RCC 7860 (cell line): Measurements from ENCODE around the gene ZNF777.

Experiments used
- DNase-seq: peaks from one replicate; pipeline ENCODE4 v3.0.0-alpha.2; 2015; ENCODE audit warnings: low spot score
- FAIRE-seq: peaks from 2 replicates; lab custom pipeline; 2012; peaks lifted over from hg19 to GRCh38; lab: Jason Lieb, UNC

Gene ZNF777

DNA sequence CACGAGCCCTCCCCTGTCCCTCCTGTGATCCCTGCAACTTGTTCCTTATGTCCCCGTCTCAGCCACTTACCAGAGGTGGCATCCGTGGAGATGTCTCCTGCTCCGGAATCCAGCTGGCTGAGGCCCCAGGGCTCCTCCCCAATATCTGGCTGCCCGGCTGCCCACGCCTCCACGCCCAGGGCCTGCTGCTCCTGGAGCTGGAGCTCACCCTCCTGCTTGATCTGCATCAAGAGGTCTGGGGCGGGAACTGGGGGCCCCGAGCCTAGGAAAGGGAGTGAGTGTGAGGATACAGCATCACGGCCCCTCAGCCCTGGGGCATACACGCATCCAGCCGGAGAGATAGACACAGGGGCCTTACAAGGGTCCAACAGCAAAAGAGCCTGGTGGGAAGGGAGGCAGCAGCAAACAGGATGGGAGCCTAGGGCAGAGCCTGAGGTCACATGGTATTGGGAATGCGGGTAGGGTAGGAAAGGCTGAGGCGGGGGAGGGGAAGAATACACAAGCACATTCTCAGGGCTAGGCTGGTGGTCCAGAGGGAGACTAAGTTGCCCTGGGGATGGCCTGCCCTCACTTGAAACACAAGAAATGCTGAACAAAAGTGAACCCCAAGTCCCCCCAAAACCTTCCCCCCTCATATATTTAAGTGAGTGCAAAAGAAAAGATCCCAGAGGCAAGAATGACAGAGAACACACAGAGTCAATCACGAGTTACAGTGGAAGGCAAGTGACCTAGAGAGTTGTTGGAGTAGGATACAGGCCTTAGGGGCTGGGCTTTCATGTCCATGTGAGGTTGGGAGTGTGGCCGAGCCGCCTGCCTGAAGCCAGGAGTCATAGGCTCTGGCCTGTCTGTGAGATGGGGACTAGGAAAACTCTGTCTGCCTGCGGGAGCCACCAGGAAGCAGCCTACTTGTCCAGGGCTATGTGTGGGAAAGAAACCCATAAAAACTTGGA is 16.9 kb upstream of the ZNF777 start:
- DNase-seq (no peak), FAIRE-seq (no peak)

DNA sequence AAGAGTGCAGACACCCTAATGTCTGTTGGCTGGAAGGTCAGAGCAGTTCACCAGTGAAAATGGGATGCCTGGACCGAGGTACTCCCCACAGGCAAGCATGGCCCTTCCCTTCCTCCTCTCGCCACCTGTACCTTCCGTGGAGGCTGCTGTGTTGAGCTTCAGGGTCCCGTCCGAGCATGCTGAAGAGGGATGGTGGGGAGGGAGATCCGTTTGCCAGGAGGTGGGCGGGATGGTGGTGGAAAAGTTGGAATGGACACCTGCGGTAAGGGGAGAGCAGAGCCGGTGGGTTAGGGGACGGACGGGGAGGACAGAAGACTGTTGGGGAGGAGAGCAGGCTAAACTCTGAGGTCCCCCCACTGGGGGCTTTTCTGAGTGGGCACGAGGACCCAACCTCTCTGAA is 15.9 kb upstream of the ZNF777 start:
- FAIRE-seq: no peak
- DNase-seq: no peak

DNA sequence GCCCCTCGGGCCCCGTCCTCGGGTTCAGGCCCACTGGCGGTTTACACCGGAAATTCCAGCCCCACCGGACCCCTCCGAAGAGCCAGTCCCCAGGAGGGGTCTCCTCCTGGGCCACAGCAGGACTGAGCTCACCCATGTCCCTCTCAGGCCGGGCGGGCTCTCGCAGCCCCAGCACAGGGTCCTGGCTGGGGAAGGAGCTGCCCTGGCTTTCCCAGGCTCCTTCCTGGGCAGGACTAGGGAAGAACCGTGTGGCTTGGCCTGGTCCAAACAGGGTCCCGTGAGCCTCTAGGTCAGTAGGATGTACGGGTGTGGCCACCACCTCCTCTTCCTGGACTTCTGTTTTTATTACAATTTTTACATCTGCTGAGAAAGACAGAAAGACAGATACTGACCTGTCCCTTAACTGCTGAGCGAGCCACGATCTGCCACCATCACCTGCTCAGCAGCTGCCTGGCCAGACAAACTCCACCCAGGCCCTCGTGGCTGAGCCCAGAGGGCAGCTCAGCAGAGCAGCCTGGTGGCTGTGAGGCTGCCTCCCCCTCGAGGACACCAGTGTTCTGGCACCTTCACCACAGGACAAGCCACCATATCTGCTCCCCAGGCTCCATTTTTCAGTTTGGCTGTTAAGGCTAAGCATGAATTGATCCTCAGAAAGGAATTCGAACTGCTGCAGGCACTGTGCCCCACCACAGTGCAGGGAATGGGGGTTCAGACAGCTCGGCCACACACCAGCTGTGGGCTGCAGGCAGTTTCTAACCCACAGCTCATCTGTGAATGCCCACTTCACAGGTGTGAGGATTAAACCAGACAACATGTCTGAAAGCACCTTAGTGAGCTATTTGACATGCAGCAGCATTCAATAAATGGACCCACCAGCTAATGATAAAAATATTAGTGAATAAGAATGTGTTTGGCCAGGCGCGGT is 14.5 kb upstream of the ZNF777 start:
- DNase-seq (no peak), FAIRE-seq (no peak)

DNA sequence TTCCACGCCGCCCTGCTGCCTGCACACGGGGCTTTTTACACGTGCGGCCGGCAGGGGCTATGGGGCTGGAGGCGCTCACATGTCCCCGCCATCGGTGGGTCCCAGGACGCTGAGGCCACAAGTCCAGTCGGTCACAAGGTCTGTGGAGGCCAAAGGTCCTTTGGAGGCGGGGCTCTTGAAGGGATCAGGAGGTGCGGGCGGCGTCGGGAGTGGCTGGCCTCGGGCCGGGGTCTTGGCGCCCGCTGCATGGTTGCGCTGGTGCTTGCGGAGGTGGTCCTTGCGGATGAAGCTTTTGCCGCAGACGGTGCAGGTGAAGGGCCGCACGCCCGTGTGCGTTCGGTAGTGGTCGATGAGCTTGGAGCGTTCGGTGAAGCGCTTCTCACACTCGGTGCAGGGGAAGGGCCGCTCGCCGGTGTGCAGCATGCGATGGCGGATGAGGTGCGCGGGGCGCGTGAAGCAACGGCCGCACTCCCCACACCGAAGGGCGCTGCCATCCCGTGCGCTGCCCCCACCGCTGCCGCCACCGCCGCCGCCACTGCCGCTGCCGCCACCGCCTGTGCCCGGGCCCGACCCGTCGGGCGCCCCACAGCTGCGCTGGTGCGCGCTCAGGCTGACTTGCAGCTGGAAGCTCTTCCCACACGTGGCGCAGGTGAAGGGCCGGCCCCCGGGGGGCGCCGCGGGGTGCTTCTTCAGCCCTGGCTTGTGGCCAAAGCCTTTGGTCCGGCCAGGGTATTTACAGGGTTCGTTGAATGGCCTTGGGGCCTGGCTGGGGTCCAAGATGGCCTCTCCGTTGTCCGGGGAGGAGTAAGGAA is 13.7 kb upstream of the ZNF777 start:
- DNase-seq: no peak
- no peak for FAIRE-seq

DNA sequence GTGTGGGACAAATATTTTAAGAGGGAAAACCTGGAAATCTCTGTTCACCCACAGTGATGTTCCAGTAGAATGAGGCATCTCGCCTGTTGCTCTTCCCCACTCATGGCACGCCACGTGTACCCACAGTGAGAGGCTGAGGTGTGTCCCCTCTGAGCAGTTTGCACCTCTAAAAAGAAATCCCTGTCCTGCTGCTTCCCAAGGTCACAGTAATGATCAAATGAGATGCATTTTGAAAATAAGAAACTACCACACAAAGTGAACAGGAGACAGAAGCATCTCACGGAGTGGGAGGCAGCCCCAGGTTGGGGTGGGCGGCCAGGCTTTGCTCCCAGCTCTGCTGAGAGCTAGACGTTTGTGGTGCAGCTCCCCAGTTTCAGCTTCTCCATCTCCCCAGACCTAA is 12.4 kb upstream of the ZNF777 start:
- no peak for FAIRE-seq
- DNase-seq: no peak

DNA sequence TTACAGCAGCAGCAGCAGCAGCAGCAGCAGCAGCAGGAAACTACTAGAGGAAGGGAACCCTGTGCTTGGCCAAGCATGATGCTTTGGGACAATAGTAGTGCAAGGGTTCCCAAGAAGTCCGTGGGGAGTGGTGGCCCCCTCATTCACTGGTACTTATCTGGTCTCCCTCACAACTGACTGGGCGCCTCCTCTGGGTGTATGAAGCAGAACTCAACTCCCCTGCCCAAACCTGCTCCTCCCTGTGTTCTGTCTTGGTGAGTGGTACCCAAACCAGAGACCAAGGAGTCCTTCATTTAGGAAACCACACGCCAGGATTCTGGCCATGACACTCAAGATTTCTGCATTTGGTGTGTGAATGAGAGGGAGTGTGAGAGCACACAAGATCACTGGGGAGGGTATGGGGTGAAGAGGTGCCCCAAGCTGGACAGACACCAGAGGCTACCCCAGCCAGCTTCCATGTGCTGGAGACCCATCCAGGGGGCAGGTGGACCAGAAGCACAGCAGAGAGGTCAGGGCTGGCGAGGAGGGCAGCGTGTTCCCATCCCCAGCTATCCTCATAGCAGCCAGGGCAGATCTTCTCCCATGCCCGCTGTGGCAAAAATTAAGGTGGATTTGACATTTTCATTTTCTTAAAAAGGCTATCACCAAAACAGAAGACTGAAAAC is 10.6 kb upstream of the ZNF777 start:
- DNase-seq (no peak), FAIRE-seq (no peak)

DNA sequence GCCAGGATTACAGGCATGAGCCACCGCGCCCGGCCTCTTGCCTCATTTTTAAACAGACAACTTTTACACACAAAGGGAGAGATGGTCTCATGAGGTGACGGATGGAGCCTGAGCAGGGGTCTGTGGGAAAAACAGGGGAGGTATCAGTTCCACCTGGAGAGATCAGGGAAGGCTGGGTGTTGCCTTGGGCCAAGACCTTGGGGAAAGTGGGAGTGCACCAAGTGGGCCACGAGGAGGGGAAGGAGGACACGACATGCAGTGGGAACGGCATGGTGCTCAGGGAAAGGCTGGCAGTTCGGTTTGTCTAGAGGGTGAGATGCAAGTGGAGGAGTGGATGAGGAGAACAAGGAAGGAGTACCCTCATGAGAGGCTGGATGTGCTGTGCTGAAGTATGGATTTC is 8.9 kb upstream of the ZNF777 start:
- DNase-seq (no peak), FAIRE-seq (no peak)

DNA sequence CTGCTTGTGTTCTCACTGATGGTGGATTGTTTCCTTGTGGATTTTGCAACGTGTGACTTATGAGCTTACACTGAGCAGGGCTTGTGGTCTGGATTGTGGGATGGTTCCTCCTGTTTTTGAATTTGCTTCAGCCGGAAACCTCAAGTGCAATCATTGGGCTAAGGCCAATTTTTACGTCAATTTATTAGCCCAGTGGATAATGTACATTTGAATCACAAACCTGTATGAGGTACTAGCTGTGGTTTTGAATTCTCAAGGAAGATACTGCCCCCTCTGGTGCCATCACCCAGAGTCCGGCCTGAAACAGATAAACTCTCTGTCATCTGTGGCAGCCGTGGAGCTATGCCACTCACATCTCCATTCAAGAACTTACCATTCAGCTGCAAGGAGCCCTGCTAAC is 7.3 kb upstream of the ZNF777 start:
- DNase-seq (no peak), FAIRE-seq (no peak)

DNA sequence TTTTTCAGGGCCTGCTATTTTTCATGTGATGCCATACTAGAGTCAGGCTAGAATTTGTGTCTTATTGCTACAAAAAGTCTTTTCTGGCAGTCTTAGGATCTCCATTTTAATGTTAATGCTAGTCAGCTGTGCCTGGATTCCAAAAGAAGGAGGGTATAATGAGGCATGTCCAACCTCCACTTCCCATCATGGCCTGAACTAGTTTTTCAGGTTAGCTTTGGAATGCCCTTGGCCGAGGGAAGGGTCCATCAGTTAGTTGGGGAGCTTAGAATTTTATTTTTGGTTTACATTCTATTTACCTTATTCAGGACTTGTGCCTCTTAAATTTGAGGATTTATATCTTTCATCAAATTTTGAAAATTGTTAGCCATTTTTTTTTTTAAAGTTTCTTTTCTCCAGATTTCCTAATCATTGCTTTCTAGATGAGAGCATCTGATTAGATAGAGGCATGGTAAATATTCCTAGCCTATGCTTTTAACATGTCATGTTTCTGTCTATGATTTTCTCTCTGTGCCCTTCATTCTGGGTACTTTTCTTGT is 6.5 kb upstream of the ZNF777 start:
- no peak for DNase-seq
- no peak for FAIRE-seq

DNA sequence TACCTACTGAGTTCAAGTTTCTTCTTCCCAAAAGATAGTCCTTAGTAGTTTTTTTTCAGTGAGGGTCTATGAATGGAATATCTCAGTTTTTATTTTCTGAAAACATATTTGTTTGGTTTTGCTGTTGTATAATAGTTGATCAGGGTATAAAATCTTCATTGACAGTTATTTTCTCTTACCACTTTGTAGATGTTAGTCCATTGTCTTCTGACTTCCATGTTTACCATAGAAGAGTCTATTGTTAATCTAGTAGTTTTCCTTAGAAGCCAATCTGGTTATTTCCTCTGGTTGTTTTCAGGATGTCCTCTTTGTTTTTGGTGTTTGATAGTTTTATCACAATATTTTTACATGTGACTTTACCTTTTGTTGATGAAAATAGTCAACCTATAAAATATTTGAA is 5.5 kb upstream of the ZNF777 start:
- DNase-seq (no peak), FAIRE-seq (no peak)

DNA sequence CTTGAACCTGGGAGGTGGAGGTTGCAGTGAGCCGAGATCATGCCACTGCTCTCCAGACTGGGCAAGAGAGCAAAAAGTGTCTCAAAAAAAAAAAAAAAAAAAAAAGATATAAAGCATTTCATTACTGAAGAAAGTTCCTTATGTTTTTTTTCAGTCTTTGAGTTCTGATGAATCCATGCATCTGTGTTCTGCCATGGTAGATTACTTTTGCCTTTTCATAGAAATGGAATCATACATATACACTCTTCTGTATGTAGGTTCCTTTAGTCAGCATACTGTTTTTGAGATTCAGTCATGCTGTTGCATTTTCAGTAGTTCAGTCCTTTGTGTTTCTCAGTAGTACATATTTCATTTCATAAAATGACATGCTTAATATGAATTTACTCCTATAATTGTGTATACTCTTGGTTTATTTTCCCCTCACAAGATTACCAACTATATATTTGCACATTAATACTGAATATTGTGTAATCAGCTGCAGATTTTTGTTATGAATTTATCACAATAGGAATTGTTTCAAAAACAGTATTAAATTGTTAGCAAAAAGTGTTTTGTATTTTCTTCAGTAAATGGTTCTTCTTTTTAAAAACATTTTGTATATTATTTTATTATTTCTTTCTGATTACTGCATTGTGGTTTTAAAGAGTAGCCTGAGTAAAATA is 2.8 kb upstream of the ZNF777 start:
- FAIRE-seq (peak; percentile 5), DNase-seq (no peak)

DNA sequence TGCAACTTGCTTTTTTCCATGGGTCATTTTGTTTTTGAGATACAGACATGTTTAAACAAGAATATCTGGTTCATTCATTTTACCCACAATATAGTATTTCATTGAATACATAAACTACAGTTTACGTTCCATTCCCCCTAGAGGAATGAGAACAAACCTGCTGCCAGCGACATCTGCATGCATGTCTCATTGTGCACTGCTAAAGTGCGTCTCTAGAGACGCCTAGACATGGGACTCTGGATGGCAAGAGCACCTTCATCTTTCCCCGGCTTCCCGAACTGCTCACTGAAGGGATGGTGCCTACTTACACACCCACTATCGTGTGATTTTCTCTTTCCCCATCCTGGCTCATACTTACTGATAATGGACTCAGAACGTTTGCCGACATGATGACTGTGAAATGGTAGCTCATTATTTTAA is 1.2 kb upstream of the ZNF777 start:
- FAIRE-seq: no peak

DNA sequence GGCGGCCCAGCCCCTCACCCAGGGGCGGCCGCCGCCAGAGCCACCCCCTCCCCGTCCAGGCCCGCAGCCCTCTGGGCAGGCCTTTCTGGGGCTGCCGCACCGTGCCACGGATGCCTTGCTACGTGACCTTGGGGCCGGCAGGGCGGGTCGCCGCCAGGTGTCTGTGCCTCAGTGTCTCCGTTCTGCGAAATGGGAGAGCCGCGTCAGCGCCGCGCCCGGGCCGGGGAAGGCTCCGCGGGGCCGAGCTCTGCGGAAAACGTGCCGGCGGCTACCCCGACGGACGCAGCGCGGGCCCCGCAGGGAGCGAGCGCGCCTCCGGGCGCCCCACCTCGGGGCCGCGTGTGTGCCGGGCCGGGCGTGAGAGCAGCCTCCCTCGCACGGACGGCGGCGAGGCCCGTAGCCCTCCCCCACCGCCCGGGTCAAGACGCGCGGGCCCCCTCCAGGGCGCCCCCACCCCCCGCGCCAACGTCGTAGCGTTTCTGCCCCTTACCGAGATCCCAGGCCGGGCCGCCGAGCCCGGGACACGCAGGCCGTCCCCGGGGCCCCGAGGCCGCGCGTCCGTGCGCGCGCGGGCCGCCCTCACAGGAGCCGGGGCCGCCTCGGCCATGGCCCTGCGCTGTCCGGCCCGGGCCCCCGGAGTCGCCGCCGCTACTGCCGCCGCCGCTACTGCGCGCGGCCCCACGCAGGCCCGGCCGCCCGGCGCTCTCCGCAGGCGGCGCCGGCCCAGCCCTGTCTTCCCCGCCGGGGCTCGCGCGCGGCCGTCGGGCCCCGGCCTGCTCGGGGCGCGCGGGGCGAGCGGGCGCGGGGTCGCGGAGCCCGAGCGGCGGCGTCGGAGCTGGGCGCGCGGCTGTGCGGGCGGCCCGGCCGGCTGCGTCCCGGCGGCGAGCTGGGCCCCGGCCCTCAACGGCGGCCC is 1.1 kb downstream of the ZNF777 start:
- DNase-seq (no peak), FAIRE-seq (no peak)

More for the DNA sequence above, 1.2 kb upstream of the ZNF777 start:
- DNase-seq: no peak

DNA sequence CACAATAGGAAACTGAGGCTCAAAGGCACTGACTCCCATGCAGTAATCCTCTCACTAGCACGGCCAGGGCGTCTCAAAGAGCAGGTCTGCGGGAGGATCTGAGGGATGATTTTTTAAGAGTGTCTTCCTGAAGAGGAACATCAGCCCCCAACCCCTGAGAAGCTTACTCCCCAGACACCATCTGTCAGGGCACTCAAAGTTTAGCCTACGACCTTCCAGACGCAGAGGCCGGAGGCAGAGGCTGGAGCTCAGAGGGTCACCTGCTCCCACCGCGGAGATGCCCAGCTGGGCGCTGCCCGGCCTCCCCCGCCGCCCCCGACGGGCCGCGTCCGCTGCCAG is 1.7 kb downstream of the ZNF777 start:
- no peak for DNase-seq
- FAIRE-seq: no peak

DNA sequence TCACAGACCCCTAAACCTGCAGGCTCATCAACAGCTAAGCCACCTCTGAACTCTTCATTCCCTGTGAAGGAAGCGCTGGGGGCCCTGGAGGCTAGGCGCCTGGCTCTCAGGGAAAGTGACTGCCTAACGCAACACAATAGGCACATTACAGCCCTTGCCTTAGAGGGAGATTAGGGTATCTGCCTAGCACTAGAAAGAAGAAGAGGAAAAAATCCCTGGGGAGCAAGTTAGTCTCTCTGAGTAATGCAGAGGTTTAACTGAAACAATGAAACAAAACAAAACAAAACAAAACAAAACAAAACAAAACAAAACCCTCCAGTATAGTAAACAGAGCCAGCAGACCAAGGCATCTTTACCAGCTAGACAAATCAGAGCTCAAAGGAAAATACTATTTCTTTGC is 2.6 kb downstream of the ZNF777 start:
- DNase-seq (no peak), FAIRE-seq (no peak)

DNA sequence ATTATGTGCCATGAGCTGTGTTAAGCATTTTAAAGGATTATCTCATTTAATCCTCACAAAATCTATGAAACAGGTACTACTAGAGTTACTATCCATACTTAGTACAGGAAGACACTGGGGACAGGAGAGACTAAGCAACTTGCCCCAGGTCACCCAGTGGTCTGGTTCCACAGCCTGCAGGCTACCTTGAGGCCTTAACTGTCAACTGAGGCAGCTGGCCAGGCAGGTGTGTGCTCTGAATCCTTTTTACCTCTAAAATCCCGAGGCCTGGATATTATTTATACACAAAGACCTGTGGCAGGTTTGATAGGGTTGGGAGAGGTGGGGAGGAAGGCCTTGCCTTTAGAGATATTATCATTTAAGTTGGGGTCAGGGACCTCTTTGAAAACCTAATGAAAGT is 3.1 kb downstream of the ZNF777 start:
- DNase-seq (no peak), FAIRE-seq (no peak)

DNA sequence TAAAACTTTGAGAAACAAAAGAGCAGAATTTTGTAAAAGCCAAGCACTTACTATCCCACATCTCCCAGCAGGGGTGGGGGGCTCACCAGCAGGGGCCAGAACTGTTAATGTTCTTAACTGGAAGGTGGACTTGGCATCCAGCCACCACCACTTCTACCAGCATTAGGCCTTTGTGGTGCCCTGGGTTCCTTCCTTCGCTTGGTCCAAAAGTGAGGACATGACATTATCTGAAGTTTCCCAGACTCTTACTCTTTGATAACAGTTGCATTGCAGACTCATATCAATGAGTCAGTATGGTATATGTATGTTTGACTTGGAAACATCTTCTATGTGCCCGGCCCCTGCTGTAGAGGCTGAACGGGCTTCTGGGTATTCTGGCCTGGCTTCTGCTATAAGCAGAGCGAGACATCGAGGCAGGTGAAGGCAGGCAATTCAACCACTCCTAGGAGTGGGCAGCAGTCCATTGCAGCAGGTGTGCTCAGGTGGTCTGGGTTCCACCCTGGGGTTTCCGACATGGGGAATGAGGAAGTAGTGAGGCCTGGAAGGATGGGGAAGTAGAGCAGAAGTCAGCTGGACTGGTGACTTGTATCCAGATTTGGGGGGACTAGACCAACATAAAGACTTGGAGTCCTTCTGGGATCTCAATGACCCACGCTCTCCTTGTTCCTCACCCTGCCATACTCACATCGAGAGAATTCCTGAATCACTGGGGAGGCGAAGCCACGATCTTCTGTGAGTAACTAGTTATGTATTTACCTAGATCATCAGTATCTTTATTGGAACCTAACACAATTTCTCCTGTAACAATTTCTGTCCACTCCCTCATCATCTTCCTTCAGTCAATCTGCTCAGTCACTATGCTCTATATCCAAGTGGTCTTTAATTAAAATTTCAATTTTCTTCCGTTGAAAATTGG is 4.1 kb downstream of the ZNF777 start:
- FAIRE-seq (no peak), DNase-seq (peak; percentile 43)
